ENCODE measurements around the gene NCAPD2. TPM values are rescaled to one million over a fixed set of nuclear protein-coding genes. Genes with fewer than 3 reads are reported as not detected.
"Not testable (repeated sequence)": the region's sequence is repeated elsewhere in the genome, so short reads cannot be mapped to it uniquely, and the experiment has no call there.

NCAPD2 gene
- total RNA-seq, 2 donors from 2014 or later: 19.9 to 26.7 TPM

DNA sequence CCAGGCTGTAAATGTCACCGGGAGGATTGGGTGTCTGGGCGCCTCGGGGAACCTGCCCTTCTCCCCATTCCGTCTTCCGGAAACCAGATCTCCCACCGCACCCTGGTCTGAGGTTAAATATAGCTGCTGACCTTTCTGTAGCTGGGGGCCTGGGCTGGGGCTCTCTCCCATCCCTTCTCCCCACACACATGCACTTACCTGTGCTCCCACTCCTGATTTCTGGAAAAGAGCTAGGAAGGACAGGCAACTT lies 41.7 kb downstream of the NCAPD2 start:
- peak overlapping the region; percentile 96 to 97 for H3K27ac ChIP-seq
- peaks cover 26 to 54% of the 10 kb centered on the region in 2 donors for H3K4me1 ChIP-seq (ENCODE audit: control insufficient read depth in 1 of 2, low read depth in 2 of 2)
- H3K9me3 ChIP-seq: no peaks in the 10 kb centered on the region
- ATAC-seq (ENCODE audit: insufficient number of reproducible peaks, low FRiP score, low read depth) (no peak), DNase-seq (ENCODE audit: low spot score) (no peak)
- no peak for TF ChIP-seq CTCF (IDR thresholded peaks at IDR 0.05)
- peaks cover 26% of the 10 kb centered on the region for H3K36me3 ChIP-seq
- H3K4me3 ChIP-seq: peak overlapping the region; percentile 93
- H3K27me3 ChIP-seq (replicated peaks; ENCODE audit: insufficient read depth): no peaks in the 10 kb centered on the region

- H3K4me1 ChIP-seq (ENCODE audit: control insufficient read depth in 1 of 2, low read depth in 2 of 2): peaks cover 26 to 60% of the 10 kb centered on the region in 2 donors
- ATAC-seq (ENCODE audit: insufficient number of reproducible peaks, low FRiP score, low read depth): no peak
These were observed 42.3 kb downstream of the NCAPD2 start for GRCh38 chr12:6535960-6536847.

GRCh38 chr12:6536894-6537579 lies 43.1 kb downstream of the NCAPD2 start:
- no peak for DNase-seq (ENCODE audit: low spot score)
- H3K9me3 ChIP-seq: no peaks in the 10 kb centered on the region
- no peak for ATAC-seq (ENCODE audit: insufficient number of reproducible peaks, low FRiP score, low read depth)
- H3K27ac ChIP-seq: peak overlapping the region; percentile 96 to 97
- TF ChIP-seq CTCF (IDR thresholded peaks at IDR 0.05): no peak
- H3K27me3 ChIP-seq (replicated peaks; ENCODE audit: insufficient read depth): no peaks in the 10 kb centered on the region
- peaks cover 27 to 60% of the 10 kb centered on the region in 2 donors for H3K4me1 ChIP-seq (ENCODE audit: control insufficient read depth in 1 of 2, low read depth in 2 of 2)
- H3K36me3 ChIP-seq: peaks cover 21% of the 10 kb centered on the region
- H3K4me3 ChIP-seq: peak overlapping the region; percentile 12

More at GRCh38 chr12:6535960-6536847, 42.3 kb downstream of the NCAPD2 start:
- no peak for DNase-seq (ENCODE audit: low spot score)
- Histone ChIP-seq H3K27me3 (replicated peaks; ENCODE audit: insufficient read depth) (no peaks in the 10 kb centered on the region), H3K27ac (peak overlapping the region; percentile 96 to 97), H3K9me3 (no peaks in the 10 kb centered on the region), H3K36me3 (peaks cover 21% of the 10 kb centered on the region), H3K4me3 (peak overlapping the region; percentile 93)
- no peak for TF ChIP-seq CTCF (IDR thresholded peaks at IDR 0.05)

DNA sequence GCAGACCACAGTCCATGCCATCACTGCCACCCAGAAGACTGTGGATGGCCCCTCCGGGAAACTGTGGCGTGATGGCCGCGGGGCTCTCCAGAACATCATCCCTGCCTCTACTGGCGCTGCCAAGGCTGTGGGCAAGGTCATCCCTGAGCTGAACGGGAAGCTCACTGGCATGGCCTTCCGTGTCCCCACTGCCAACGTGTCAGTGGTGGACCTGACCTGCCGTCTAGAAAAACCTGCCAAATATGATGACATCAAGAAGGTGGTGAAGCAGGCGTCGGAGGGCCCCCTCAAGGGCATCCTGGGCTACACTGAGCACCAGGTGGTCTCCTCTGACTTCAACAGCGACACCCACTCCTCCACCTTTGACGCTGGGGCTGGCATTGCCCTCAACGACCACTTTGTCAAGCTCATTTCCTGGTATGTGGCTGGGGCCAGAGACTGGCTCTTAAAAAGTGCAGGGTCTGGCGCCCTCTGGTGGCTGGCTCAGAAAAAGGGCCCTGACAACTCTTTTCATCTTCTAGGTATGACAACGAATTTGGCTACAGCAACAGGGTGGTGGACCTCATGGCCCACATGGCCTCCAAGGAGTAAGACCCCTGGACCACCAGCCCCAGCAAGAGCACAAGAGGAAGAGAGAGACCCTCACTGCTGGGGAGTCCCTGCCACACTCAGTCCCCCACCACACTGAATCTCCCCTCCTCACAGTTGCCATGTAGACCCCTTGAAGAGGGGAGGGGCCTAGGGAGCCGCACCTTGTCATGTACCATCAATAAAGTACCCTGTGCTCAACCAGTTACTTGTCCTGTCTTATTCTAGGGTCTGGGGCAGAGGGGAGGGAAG lies 43.9 kb downstream of the NCAPD2 start:
- peak; percentile 88 for TF ChIP-seq CTCF (IDR thresholded peaks at IDR 0.05)
- not testable (repeated sequence) for DNase-seq (ENCODE audit: low spot score); ATAC-seq (ENCODE audit: insufficient number of reproducible peaks, low FRiP score, low read depth); H3K9me3 ChIP-seq; H3K4me3 ChIP-seq; H3K27me3 ChIP-seq (replicated peaks; ENCODE audit: insufficient read depth)
- Histone ChIP-seq H3K4me1 (ENCODE audit: control insufficient read depth in 1 of 2, low read depth in 2 of 2) (peaks cover 19 to 53% of the 10 kb centered on the region in 2 donors), H3K27ac (peak overlapping the region; percentile 96 to 97), H3K36me3 (peaks cover 22% of the 10 kb centered on the region)
